Body of pancreas (tissue), 4 donors: Measurements from ENCODE around the gene TTC39C.

ENCODE experiments used
- CTCF ChIP-seq, 7 experiments: fragments of 450-650 bp in 4 of 7; fragments of 200-600 bp in 3 of 7; sonication (generic) in 3 of 7; IDR thresholded peaks; one replicate each; pipeline ENCODE4 v1.5.1; 2016 to 2019; ENCODE audit warnings: antibody characterized with exemption in 7 of 7
- POLR2A ChIP-seq, 3 donors: fragments of 450-650 bp; IDR thresholded peaks; one replicate each; pipeline ENCODE4 v1.6.1; 2016; ENCODE audit warnings: antibody characterized with exemption in 3 of 3, mild to moderate bottlenecking in 2 of 3

DNA sequence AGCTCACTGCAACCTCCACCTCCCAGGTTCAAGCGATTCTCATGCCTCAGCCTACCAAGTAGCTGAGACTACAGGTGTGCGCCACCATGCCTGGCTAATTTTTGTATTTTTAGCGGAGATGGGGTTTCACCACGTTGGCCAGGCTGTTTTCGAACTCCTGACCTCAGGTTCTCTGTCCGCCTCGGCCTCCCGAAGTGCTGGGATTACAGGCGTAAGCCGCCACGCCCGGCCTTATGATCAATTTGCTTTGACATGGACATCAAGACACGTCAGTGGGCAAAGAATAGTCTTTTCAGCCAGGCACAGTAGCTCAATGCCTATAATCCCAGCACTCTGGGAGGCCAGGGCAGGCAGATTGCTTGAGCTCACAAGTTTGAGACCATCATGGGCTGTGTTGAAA lies 76.3 kb downstream of the TTC39C start:
- TF ChIP-seq POLR2A (IDR thresholded peaks at IDR 0.05) (no peak), CTCF (IDR thresholded peaks at IDR 0.05) (no peak)
